ENCODE results near the gene FOXP3. TPM values are rescaled to one million over a fixed set of nuclear protein-coding genes. Genes with fewer than 3 reads are reported as not detected.

Gene FOXP3
- total RNA-seq, 6 donors from 2014 or later, result 0.23 to 0.54 TPM; not detected in 4

DNA sequence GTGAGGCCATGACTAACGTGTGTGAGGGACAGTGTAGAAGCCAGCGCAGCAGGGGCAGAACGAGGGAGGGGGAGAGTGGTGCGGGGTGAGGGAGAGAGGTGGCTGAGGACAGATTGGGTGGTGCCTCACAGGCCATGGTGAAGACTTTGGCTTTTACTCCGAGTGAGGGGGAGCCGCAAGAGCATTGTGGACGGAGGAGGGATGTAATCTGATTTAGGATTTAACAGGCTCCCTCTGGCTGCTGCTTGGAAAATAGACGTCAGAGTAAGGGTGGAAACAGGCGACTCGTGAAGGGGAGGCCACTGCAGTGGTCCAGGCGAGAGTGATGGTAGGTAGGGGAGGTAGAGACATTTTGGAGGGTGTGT, 18.1 kb upstream of the FOXP3 start:
- 52 to 56% methylated on average over 9 to 11 of the region's 11 CpGs for WGBS, 2 donors

DNA sequence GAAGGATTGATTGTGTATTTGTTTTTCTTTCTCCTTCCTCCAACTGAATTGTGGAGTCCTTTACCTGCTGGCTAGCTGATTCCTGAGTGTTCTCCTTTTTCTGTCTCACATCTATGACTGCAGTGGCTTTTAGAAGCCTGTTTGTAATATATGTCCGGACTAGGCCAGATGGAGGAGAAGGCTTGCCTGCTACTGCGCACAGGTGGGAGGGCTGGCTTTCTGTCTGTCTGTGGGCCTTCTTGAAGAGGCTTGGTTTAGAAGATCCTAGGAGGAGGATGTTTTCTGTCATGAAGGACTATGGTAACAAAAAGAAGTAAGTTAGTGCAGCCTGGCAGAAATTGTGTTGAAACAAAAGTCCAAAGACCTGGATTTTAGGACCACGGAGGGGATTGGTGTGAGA, 13.6 kb upstream of the FOXP3 start:
- TF ChIP-seq EP300 (IDR thresholded peaks at IDR 0.05) (no peak), POLR2AphosphoS5 (IDR thresholded peaks at IDR 0.05) (no peak), POLR2A (IDR thresholded peaks at IDR 0.05) (no peak)
- TF ChIP-seq, protein P1, sequence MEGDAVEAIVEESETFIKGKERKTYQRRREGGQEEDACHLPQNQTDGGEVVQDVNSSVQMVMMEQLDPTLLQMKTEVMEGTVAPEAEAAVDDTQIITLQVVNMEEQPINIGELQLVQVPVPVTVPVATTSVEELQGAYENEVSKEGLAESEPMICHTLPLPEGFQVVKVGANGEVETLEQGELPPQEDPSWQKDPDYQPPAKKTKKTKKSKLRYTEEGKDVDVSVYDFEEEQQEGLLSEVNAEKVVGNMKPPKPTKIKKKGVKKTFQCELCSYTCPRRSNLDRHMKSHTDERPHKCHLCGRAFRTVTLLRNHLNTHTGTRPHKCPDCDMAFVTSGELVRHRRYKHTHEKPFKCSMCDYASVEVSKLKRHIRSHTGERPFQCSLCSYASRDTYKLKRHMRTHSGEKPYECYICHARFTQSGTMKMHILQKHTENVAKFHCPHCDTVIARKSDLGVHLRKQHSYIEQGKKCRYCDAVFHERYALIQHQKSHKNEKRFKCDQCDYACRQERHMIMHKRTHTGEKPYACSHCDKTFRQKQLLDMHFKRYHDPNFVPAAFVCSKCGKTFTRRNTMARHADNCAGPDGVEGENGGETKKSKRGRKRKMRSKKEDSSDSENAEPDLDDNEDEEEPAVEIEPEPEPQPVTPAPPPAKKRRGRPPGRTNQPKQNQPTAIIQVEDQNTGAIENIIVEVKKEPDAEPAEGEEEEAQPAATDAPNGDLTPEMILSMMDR (IDR thresholded peaks at IDR 0.05), result no peak
- DNase-seq (no peak), ATAC-seq (ENCODE audit: low FRiP score in 2 of 2) (no peak)
- Histone ChIP-seq H3K27ac (no peak overlapping the region), H3K27me3 (no peaks in the 10 kb centered on the region), H3K4me1 (peaks cover 0 to under 1% (median 0%) of the 10 kb centered on the region in 4 donors), H3K9me3 (no peaks in the 10 kb centered on the region), H3K36me3 (no peaks in the 10 kb centered on the region), H3K4me3 (no peak overlapping the region)
- WGBS, 2 donors, result 88 to 90% methylated on average over 3 of the region's 3 CpGs

More for the DNA sequence above, 18.1 kb upstream of the FOXP3 start:
- no peaks in the 10 kb centered on the region for H3K4me1 ChIP-seq
- peaks cover 0 to 3% (median 0%) of the 10 kb centered on the region in 4 donors for H3K27me3 ChIP-seq
- no peak overlapping the region for H3K4me3 ChIP-seq
- DNase-seq, result no peak
- H3K27ac ChIP-seq, result no peak overlapping the region
- TF ChIP-seq, protein P1 (IDR thresholded peaks at IDR 0.05), result no peak
- TF ChIP-seq POLR2AphosphoS5 (IDR thresholded peaks at IDR 0.05), result no peak
- no peak for TF ChIP-seq EP300 (IDR thresholded peaks at IDR 0.05)
- TF ChIP-seq POLR2A (IDR thresholded peaks at IDR 0.05), result no peak
- H3K36me3 ChIP-seq, result no peaks in the 10 kb centered on the region
- peak in 1 of 2 donors; percentile 36 for ATAC-seq (ENCODE audit: low FRiP score in 2 of 2)
- no peaks in the 10 kb centered on the region for H3K9me3 ChIP-seq

DNA sequence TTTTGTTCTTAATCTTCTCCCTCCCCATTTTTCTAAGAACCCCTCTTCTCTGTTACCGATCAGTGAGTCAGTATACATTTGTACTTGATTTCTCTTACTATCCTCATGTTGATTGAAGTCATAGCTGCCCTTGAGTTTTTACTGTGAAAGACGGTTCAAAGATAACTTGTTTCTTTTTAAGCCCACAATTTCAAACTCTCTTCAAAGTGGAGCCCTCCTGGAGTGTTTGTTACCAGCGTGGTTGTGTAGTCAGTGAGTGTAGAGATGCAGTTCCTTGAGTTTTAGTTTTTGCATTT, 13.0 kb upstream of the FOXP3 start:
- WGBS, 2 donors, result 54 to 57% methylated on average over 3 of the region's 3 CpGs
- no peak for DNase-seq
- Histone ChIP-seq H3K27me3 (no peaks in the 10 kb centered on the region), H3K36me3 (no peaks in the 10 kb centered on the region), H3K27ac (no peak overlapping the region), H3K4me3 (no peak overlapping the region), H3K9me3 (no peaks in the 10 kb centered on the region), H3K4me1 (peaks cover 0 to 7% (median under 1%) of the 10 kb centered on the region in 4 donors)
- no peak for ATAC-seq (ENCODE audit: low FRiP score in 2 of 2)
- TF ChIP-seq POLR2A (IDR thresholded peaks at IDR 0.05) (no peak), EP300 (IDR thresholded peaks at IDR 0.05) (no peak), POLR2AphosphoS5 (IDR thresholded peaks at IDR 0.05) (no peak)
- TF ChIP-seq, protein P1 (IDR thresholded peaks at IDR 0.05), result no peak

DNA sequence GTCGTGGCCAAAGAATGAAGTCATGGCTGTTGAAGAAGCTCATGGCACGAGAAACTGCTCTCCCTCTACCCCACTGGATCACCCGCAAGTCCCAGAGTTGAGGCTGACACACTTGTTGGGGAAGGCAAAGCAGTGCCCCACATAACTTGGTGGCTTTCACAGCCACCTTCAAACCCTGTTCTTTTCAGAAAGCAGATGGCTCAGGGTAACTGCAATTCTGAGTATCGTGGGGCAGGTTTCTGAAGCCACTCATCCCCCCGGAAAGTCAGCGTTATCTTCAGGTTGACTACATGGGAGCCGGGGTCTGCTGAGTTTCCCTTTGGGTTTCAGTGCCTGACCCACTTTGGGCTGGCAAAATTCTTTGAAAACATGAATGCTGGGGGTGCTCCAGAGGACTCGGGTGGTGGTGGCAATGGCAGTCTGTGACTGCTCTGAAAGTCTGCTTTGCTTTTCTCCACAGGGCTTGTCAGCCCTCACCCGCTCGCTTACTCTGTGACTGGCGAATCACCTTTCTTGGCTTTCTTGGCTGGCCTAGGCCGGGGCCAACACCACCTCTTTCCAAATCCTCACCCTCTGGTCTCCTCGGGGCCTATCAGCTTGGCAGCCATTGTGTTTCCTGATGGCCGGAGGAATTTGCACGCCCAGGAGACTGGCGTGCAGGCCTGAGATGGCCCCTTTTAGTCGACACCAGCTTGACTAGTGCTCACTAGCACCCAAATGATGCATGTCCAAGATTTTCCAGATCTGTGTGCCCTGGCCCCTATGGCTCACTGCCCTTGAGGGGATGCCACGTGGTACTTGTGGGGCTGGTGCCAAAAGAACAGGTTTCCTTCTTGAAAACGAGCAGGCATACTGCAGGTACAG, 12.4 kb upstream of the FOXP3 start:
- DNase-seq (peak in 1 of 2 donors; percentile 21), ATAC-seq (ENCODE audit: low FRiP score in 2 of 2) (no peak)
- no peaks in the 10 kb centered on the region for H3K27me3 ChIP-seq
- WGBS, 2 donors, result 67 to 77% methylated on average over 16 to 19 of the region's 19 CpGs
- H3K36me3 ChIP-seq, result no peaks in the 10 kb centered on the region
- TF ChIP-seq POLR2AphosphoS5 (IDR thresholded peaks at IDR 0.05) (no peak), POLR2A (IDR thresholded peaks at IDR 0.05) (no peak), EP300 (IDR thresholded peaks at IDR 0.05) (no peak)
- TF ChIP-seq, protein P1 (IDR thresholded peaks at IDR 0.05), result no peak
- H3K9me3 ChIP-seq, result no peaks in the 10 kb centered on the region
- H3K4me3 ChIP-seq, result no peak overlapping the region
- H3K27ac ChIP-seq, result no peak overlapping the region
- H3K4me1 ChIP-seq, result peaks cover 3 to 12% (median 7%) of the 10 kb centered on the region in 4 donors

DNA sequence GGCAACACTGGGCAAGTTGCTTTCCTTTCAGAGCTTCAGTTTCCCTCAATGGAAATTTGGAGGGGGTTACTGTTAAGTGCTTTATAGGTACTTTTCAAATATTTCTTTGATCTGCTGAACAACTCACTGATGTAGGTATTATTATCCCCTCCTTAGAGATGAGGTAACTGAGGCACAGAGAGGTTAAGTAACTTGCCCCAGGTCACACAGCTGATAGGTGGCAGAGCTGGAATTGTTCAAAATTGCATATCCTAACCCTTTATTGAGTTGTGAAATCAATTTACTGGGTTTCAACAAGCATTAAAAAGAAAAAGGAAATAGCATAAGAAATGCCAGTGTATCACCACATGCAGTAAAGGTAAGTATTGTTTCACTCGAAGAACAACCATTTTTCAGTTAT, 11.7 kb upstream of the FOXP3 start:
- DNase-seq (no peak), ATAC-seq (ENCODE audit: low FRiP score in 2 of 2) (no peak)
- H3K27me3 ChIP-seq, result no peaks in the 10 kb centered on the region
- TF ChIP-seq, protein P1 (IDR thresholded peaks at IDR 0.05), result no peak
- no peak for TF ChIP-seq POLR2A (IDR thresholded peaks at IDR 0.05)
- TF ChIP-seq POLR2AphosphoS5 (IDR thresholded peaks at IDR 0.05), result no peak
- no peak for TF ChIP-seq EP300 (IDR thresholded peaks at IDR 0.05)
- H3K9me3 ChIP-seq, result no peaks in the 10 kb centered on the region
- H3K36me3 ChIP-seq, result no peaks in the 10 kb centered on the region
- H3K4me1 ChIP-seq, result peaks cover 7 to 19% (median 11%) of the 10 kb centered on the region in 4 donors
- WGBS, 2 donors, result 61 to 74% methylated on average over 1 of the region's 1 CpG
- H3K4me3 ChIP-seq, result no peak overlapping the region
- H3K27ac ChIP-seq, result no peak overlapping the region

Data from upper lobe of left lung (tissue), 6 donors.